GM23248 (cell line): ENCODE data around the gene MGAM2. TPM values are rescaled to one million over a fixed set of nuclear protein-coding genes. Genes with fewer than 3 reads are reported as not detected.
A peak's percentile ranks its signal among the peaks of the same experiment; 100 is the strongest.

ENCODE experiments used
- DNase-seq: peaks from one replicate; pipeline ENCODE4 v3.0.0-alpha.2; 2015
- H2AFZ ChIP-seq: fragments of 200-600 bp; sonication (generic); 2 replicates; pipeline ENCODE4 v1.6.1; 2016; ENCODE audit warnings: antibody characterized with exemption
- H3F3A ChIP-seq: fragments of 200-600 bp; sonication (generic); 2 replicates; pipeline ENCODE4 v1.6.1; 2016; ENCODE audit warnings: mild to moderate bottlenecking, antibody characterized with exemption, mixed run types; ENCODE audit not compliant: insufficient read depth
- H3K27ac ChIP-seq: fragments of 200-600 bp; sonication (generic); 2 replicates; pipeline ENCODE4 v1.5.1; 2016; ENCODE audit warnings: mild to moderate bottlenecking
- H3K27me3 ChIP-seq: fragments of 200-600 bp; sonication (generic); replicated peaks from 2 replicates; pipeline ENCODE4 v1.6.1; 2016; ENCODE audit warnings: mild to moderate bottlenecking; ENCODE audit not compliant: insufficient read depth
- H3K36me3 ChIP-seq: fragments of 200-600 bp; sonication (generic); 2 replicates; pipeline ENCODE4 v1.6.1; 2016; ENCODE audit warnings: low read depth, mild to moderate bottlenecking
- H3K4me1 ChIP-seq: fragments of 200-600 bp; sonication (generic); 2 replicates; pipeline ENCODE4 v1.6.1; 2016; ENCODE audit warnings: mild to moderate bottlenecking; ENCODE audit not compliant: insufficient read depth
- H3K4me2 ChIP-seq: fragments of 200-600 bp; sonication (generic); one replicate; pipeline ENCODE4 v1.6.1; 2016; ENCODE audit warnings: mild to moderate bottlenecking; ENCODE audit not compliant: unreplicated experiment
- H3K4me3 ChIP-seq: fragments of 200-600 bp; sonication (generic); 2 replicates; pipeline ENCODE4 v1.5.1; 2016; ENCODE audit warnings: mild to moderate bottlenecking
- H3K79me2 ChIP-seq: fragments of 200-600 bp; sonication (generic); 2 replicates; pipeline ENCODE4 v1.6.1; 2016; ENCODE audit warnings: mild to moderate bottlenecking; ENCODE audit not compliant: insufficient read depth
- H3K9ac ChIP-seq: fragments of 200-600 bp; sonication (generic); 2 replicates; pipeline ENCODE4 v1.6.1; 2016; ENCODE audit warnings: mild to moderate bottlenecking
- H3K9me2 ChIP-seq: fragments of 200-600 bp; sonication (generic); 2 replicates; pipeline ENCODE4 v1.6.1; 2016; ENCODE audit warnings: mixed run types, mild to moderate bottlenecking, moderate library complexity; ENCODE audit not compliant: insufficient read depth
- H3K9me3 ChIP-seq: fragments of 200-600 bp; sonication (generic); one replicate; pipeline ENCODE4 v1.6.1; 2017; ENCODE audit warnings: low read depth
- H4K20me1 ChIP-seq: fragments of 200-600 bp; sonication (generic); 2 replicates; pipeline ENCODE4 v1.6.0; 2016; ENCODE audit not compliant: insufficient read depth
- EZH2 ChIP-seq: fragments of 200-600 bp; sonication (generic); IDR thresholded peaks from 2 replicates; pipeline ENCODE4 v1.6.1; 2018; ENCODE audit warnings: antibody characterized with exemption, mild to moderate bottlenecking; ENCODE audit not compliant: insufficient read depth, poor library complexity, severe bottlenecking
- EZH2phosphoT487 ChIP-seq: fragments of 200-600 bp; sonication (generic); IDR thresholded peaks from 2 replicates; pipeline ENCODE4 v1.6.1; 2018; ENCODE audit warnings: antibody characterized with exemption, moderate library complexity, mild to moderate bottlenecking, low read depth; ENCODE audit not compliant: insufficient read depth
- WGBS, 2 experiments: methylation state at CpG; one replicate each; pipeline ENCODE4 v1.1.6; 2015 to 2017; ENCODE audit warnings: low lambda C conversion rate in 2 of 2, low coverage in 1 of 2; ENCODE audit errors: missing lambda C conversion rate in 2 of 2; 5-methylcytosine and 5-hydroxymethylcytosine counted together
- in situ Hi-C: fragments of 300-500 bp; cut with MboI; formaldehyde crosslinking; loops from 2 replicates; pipeline ENCODE4 v1.15.0; 2020
- polyA plus RNA-seq: library from polyadenylated mRNA; unstranded; fragments of >200 nt; fragmentation: Nextera tagmentation; extraction: Ambion mirVana; gene quantifications from 2 replicates; pipeline ENCODE4 v1.2.1, GENCODE V29; 2016
- total RNA-seq: library from RNA; depleted of rRNA; stranded (reverse); fragments of >200 nt; shearing (Covaris generic); gene quantifications from 2 replicates; pipeline ENCODE4 v1.2.3, GENCODE V29; 2014

Gene MGAM2
- total and polyA plus RNA-seq, 2 experiments from 2014 or later, result not detected

GRCh38 chr7:142104550-142105527, 6.7 kb upstream of the MGAM2 start:
- Histone ChIP-seq H4K20me1 (no peaks in the 10 kb centered on the region), H3K27ac (no peak overlapping the region), H3K4me3 (peak overlapping the region; percentile 45), H3F3A (no peaks in the 10 kb centered on the region), H3K9me3 (no peaks in the 10 kb centered on the region), H3K4me1 (no peaks in the 10 kb centered on the region; the same call in 1 of the 2 replicates), H3K4me2 (peak overlapping the region; percentile 73), H3K36me3 (no peaks in the 10 kb centered on the region), H3K27me3 (no peaks in the 10 kb centered on the region), H3K9me2 (no peaks in the 10 kb centered on the region; the same call in 1 of the 2 replicates), H3K9ac (no peak overlapping the region), H3K79me2 (no peaks in the 10 kb centered on the region), H2AFZ (no peak overlapping the region)
- DNase-seq, result peak; percentile 45
- 29 to 34% methylated on average over 5 to 6 of the region's 6 CpGs for WGBS, 2 experiments
- in situ Hi-C loops, result no loop called here
- TF ChIP-seq EZH2phosphoT487, result no peak
- no peak for TF ChIP-seq EZH2

DNA sequence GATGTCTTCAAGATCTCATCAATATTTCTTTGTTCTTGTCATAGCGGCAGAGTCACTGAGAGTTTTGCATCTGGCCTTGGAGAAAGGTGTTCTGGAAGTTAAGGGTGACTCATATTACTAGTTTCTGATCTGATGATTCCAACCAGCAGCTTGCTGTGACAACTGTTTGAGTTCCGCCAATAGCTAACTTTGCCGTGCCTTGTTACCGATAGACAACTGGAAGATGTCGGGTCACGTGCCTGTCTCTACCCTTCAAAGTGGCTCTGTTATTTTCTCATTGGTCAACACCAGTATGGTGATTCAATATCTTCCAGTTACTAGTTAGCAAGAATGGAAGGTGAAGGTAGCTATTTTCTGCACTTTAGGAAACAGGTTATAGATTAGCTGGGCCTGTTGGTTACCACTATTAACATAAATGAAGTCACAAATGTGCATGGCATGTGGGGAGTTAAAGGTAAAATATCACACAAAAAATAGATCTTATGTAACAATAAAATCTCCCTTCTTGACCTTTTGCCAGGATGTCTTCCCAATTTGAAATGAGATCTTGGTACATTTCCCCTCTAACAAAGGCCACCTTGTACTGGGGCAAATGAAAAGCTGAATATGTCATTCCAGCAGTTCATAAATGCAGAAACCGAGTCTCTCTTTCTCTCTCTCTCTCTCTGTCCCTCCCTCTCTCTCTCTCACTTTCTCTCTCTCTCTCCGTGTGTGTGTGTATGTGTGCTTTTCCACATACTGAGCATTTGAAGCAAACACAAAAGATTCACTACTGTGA, 2.6 kb upstream of the MGAM2 start:
- H3F3A ChIP-seq, result no peaks in the 10 kb centered on the region
- WGBS, 2 experiments, result 36 to 39% methylated on average over 8 of the region's 8 CpGs
- H3K4me2 ChIP-seq, result no peak overlapping the region

DNA sequence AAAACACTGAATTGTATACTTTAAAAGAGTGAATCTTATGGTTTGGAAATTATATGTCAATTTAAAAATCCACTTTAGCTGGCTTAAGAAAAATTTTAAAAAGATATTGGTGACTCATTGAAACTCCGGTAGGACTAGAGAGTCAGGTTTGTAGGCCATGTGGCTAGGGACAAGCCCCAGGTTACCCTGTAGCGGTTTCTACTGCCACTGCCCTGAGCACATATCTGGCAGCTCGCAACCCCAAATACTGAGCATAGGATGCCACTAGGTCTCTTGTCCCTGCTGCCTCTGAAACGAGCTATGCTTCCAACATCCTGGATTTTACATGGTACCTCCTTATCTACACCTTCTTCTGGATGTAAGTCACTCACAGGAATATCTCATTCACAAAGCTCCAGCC, 1.4 kb upstream of the MGAM2 start:
- Histone ChIP-seq H3K9ac (no peak overlapping the region), H3K27ac (no peak overlapping the region), H3K36me3 (no peaks in the 10 kb centered on the region), H3K79me2 (no peaks in the 10 kb centered on the region), H3K27me3 (no peaks in the 10 kb centered on the region), H3K4me1 (no peaks in the 10 kb centered on the region), H3F3A (no peaks in the 10 kb centered on the region), H4K20me1 (no peaks in the 10 kb centered on the region), H3K4me3 (no peak overlapping the region), H3K9me3 (no peaks in the 10 kb centered on the region), H2AFZ (no peak overlapping the region), H3K4me2 (no peak overlapping the region), H3K9me2 (no peaks in the 10 kb centered on the region)
- no peak for DNase-seq
- WGBS, 2 experiments, result 43 to 46% methylated on average over 4 of the region's 4 CpGs
- in situ Hi-C loops, result no loop called here
- no peak for TF ChIP-seq EZH2phosphoT487
- no peak for TF ChIP-seq EZH2

More for the DNA sequence above, 2.6 kb upstream of the MGAM2 start:
- DNase-seq, result no peak
- Histone ChIP-seq H3K27me3 (no peaks in the 10 kb centered on the region), H2AFZ (no peak overlapping the region), H3K79me2 (no peaks in the 10 kb centered on the region), H3K9me2 (no peaks in the 10 kb centered on the region), H3K9ac (no peak overlapping the region), H3K4me3 (no peak overlapping the region), H4K20me1 (no peaks in the 10 kb centered on the region), H3K27ac (no peak overlapping the region), H3K36me3 (no peaks in the 10 kb centered on the region), H3K9me3 (no peaks in the 10 kb centered on the region), H3K4me1 (no peaks in the 10 kb centered on the region; the same call in 1 of the 2 replicates)
- TF ChIP-seq EZH2 (no peak), EZH2phosphoT487 (no peak)
- in situ Hi-C loops, result no loop called here

GRCh38 chr7:142110638-142111037, 880 bp upstream of the MGAM2 start:
- WGBS, 2 experiments, result 21 to 29% methylated on average over 3 of the region's 3 CpGs
- H3K36me3 ChIP-seq, result no peaks in the 10 kb centered on the region
- no peaks in the 10 kb centered on the region for H3F3A ChIP-seq
- in situ Hi-C loops, result no loop called here
- TF ChIP-seq EZH2phosphoT487 (no peak), EZH2 (no peak)
- H3K27ac ChIP-seq, result no peak overlapping the region
- H3K9me2 ChIP-seq, result no peaks in the 10 kb centered on the region
- no peaks in the 10 kb centered on the region for H3K27me3 ChIP-seq
- H3K9me3 ChIP-seq, result no peaks in the 10 kb centered on the region
- H3K4me2 ChIP-seq, result no peak overlapping the region
- H3K4me1 ChIP-seq, result no peaks in the 10 kb centered on the region
- H3K9ac ChIP-seq, result no peak overlapping the region
- no peak overlapping the region for H2AFZ ChIP-seq
- H4K20me1 ChIP-seq, result no peaks in the 10 kb centered on the region
- H3K4me3 ChIP-seq, result no peak overlapping the region
- no peak for DNase-seq
- H3K79me2 ChIP-seq, result no peaks in the 10 kb centered on the region
